Astrocyte (in vitro differentiated cells and primary cell): Measurements from ENCODE around the gene UBE2L3. TPM values are rescaled to one million over a fixed set of nuclear protein-coding genes. Genes with fewer than 3 reads are reported as not detected.
"Not testable (repeated sequence)": the region's sequence is repeated elsewhere in the genome, so short reads cannot be mapped to it uniquely, and the experiment has no call there.

Experiments used
- DNase-seq: peaks from one replicate; pipeline ENCODE4 v3.0.0-alpha.2; 2010; ENCODE audit warnings: low read depth
- FAIRE-seq: peaks from 2 replicates; lab custom pipeline; 2011; peaks lifted over from hg19 to GRCh38; lab: Jason Lieb, UNC
- H2AFZ ChIP-seq: 2 replicates; pipeline ENCODE4 v1.6.0; 2012; ENCODE audit warnings: low read depth, low read length, inconsistent platforms
- H3K27ac ChIP-seq: 2 replicates; pipeline ENCODE4 v1.5.1; 2011; ENCODE audit warnings: low read depth, low read length, inconsistent platforms
- H3K27me3 ChIP-seq: 2 replicates; pipeline ENCODE4 v1.6.0; 2011; ENCODE audit warnings: low read length, inconsistent platforms; ENCODE audit not compliant: insufficient read depth
- H3K36me3 ChIP-seq: 2 replicates; pipeline ENCODE4 v1.5.1; 2011; ENCODE audit warnings: low read length, inconsistent platforms; ENCODE audit not compliant: insufficient read depth
- H3K4me1 ChIP-seq: 2 replicates; pipeline ENCODE4 v1.5.1; 2011; ENCODE audit warnings: low read length, inconsistent platforms; ENCODE audit not compliant: insufficient read depth
- H3K4me2 ChIP-seq: 2 replicates; pipeline ENCODE4 v1.6.0; 2012; ENCODE audit warnings: low read length, inconsistent platforms
- H3K4me3 ChIP-seq: 2 replicates; pipeline ENCODE4 v1.5.1; 2011; ENCODE audit warnings: low read depth, mild to moderate bottlenecking, low read length, inconsistent platforms; ENCODE audit not compliant: insufficient read depth
- H3K79me2 ChIP-seq: 2 replicates; pipeline ENCODE4 v1.6.0; 2012; ENCODE audit warnings: mild to moderate bottlenecking, low read length, inconsistent platforms; ENCODE audit not compliant: insufficient read depth
- H3K9ac ChIP-seq: 2 replicates; pipeline ENCODE4 v1.6.0; 2012; ENCODE audit warnings: mild to moderate bottlenecking, low read length, inconsistent platforms
- H3K9me3 ChIP-seq: 2 replicates; pipeline ENCODE4 v1.5.1; 2012; ENCODE audit warnings: low read depth, mild to moderate bottlenecking, low read length, inconsistent platforms; ENCODE audit not compliant: insufficient read depth
- H4K20me1 ChIP-seq: 2 replicates; pipeline ENCODE4 v1.6.0; 2012; ENCODE audit warnings: low read length, inconsistent platforms; ENCODE audit not compliant: insufficient read depth
- H3K27ac Mint-ChIP-seq: one replicate; pipeline ENCODE4 v1.8.0; 2021; ENCODE audit warnings: mild to moderate bottlenecking, mixed read lengths; ENCODE audit not compliant: unreplicated experiment
- H3K27me3 Mint-ChIP-seq: one replicate; pipeline ENCODE4 v1.8.0; 2021; ENCODE audit warnings: low read depth, mixed read lengths; ENCODE audit not compliant: unreplicated experiment
- H3K36me3 Mint-ChIP-seq: one replicate; pipeline ENCODE4 v1.8.0; 2021; ENCODE audit warnings: low read depth, mixed read lengths; ENCODE audit not compliant: unreplicated experiment
- H3K4me1 Mint-ChIP-seq: one replicate; pipeline ENCODE4 v1.8.0; 2021; ENCODE audit warnings: low read depth, mixed read lengths; ENCODE audit not compliant: unreplicated experiment
- H3K4me3 Mint-ChIP-seq: one replicate; pipeline ENCODE4 v1.8.0; 2021; ENCODE audit warnings: mild to moderate bottlenecking, moderate library complexity, mixed read lengths; ENCODE audit not compliant: unreplicated experiment
- H3K9me3 Mint-ChIP-seq: one replicate; pipeline ENCODE4 v1.8.0; 2021; ENCODE audit warnings: mild to moderate bottlenecking, mixed read lengths; ENCODE audit not compliant: unreplicated experiment
- EZH2 ChIP-seq: IDR thresholded peaks from 2 replicates; pipeline ENCODE4 v1.6.1; 2012; ENCODE audit warnings: mild to moderate bottlenecking, low read length, inconsistent platforms; ENCODE audit not compliant: insufficient read depth
- total RNA-seq: library from RNA; stranded (reverse); gene quantifications from 2 replicates; pipeline ENCODE4 v1.2.1, GENCODE V29; 2021
- TF ChIP-seq, protein P1 (sequence below): IDR thresholded peaks from 2 replicates; pipeline ENCODE4 v1.5.1; 2011; ENCODE audit warnings: low read depth, mild to moderate bottlenecking, inconsistent platforms, low read length, moderate library complexity; ENCODE audit not compliant: insufficient read depth

Gene UBE2L3
- total RNA-seq, 1 donor from 2014 or later = 62.8 TPM

DNA sequence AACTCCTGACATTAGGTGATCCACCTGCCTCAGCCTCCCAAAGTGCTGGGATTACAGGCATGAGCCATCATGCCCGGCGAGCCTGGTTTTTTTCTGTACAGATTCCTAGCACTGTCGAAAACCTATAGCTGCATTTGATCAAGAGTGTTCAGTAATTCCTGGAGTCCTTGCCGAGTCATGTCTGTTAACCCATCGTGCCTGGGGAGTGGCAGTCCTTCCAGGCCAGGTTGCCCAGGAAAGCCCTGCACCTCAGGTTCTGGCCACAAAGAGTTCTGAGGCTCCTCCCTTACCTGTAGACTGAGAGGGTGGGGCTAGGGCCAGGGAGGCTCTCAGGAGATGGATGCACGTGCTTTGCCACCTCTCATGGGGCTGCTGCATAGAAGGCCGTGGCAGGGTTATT is 45.3 kb downstream of the UBE2L3 start:
- TF ChIP-seq EZH2 = no peak
- TF ChIP-seq, protein P1, sequence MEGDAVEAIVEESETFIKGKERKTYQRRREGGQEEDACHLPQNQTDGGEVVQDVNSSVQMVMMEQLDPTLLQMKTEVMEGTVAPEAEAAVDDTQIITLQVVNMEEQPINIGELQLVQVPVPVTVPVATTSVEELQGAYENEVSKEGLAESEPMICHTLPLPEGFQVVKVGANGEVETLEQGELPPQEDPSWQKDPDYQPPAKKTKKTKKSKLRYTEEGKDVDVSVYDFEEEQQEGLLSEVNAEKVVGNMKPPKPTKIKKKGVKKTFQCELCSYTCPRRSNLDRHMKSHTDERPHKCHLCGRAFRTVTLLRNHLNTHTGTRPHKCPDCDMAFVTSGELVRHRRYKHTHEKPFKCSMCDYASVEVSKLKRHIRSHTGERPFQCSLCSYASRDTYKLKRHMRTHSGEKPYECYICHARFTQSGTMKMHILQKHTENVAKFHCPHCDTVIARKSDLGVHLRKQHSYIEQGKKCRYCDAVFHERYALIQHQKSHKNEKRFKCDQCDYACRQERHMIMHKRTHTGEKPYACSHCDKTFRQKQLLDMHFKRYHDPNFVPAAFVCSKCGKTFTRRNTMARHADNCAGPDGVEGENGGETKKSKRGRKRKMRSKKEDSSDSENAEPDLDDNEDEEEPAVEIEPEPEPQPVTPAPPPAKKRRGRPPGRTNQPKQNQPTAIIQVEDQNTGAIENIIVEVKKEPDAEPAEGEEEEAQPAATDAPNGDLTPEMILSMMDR = no peak
- FAIRE-seq = no peak
- DNase-seq = no peak
- no peak overlapping the region for H2AFZ ChIP-seq
- H3K27ac ChIP-seq = no peak overlapping the region
- peaks cover 93% of the 10 kb centered on the region for H3K79me2 ChIP-seq
- no peak overlapping the region for H3K4me3 ChIP-seq
- H3K36me3 Mint-ChIP-seq = peaks cover 22% of the 10 kb centered on the region
- no peak overlapping the region for H3K4me3 Mint-ChIP-seq
- H3K36me3 ChIP-seq = peaks cover 11% of the 10 kb centered on the region
- H3K4me2 ChIP-seq = no peak overlapping the region
- no peak overlapping the region for H3K9ac ChIP-seq
- no peaks in the 10 kb centered on the region for H3K27me3 Mint-ChIP-seq
- H3K27me3 ChIP-seq = no peaks in the 10 kb centered on the region
- H3K4me1 Mint-ChIP-seq = peaks cover 2% of the 10 kb centered on the region
- no peaks in the 10 kb centered on the region for H3K9me3 ChIP-seq
- no peak overlapping the region for H3K27ac Mint-ChIP-seq
- no peaks in the 10 kb centered on the region for H3K4me1 ChIP-seq
- H4K20me1 ChIP-seq = peaks cover 88% of the 10 kb centered on the region
- H3K9me3 Mint-ChIP-seq = no peaks in the 10 kb centered on the region

DNA sequence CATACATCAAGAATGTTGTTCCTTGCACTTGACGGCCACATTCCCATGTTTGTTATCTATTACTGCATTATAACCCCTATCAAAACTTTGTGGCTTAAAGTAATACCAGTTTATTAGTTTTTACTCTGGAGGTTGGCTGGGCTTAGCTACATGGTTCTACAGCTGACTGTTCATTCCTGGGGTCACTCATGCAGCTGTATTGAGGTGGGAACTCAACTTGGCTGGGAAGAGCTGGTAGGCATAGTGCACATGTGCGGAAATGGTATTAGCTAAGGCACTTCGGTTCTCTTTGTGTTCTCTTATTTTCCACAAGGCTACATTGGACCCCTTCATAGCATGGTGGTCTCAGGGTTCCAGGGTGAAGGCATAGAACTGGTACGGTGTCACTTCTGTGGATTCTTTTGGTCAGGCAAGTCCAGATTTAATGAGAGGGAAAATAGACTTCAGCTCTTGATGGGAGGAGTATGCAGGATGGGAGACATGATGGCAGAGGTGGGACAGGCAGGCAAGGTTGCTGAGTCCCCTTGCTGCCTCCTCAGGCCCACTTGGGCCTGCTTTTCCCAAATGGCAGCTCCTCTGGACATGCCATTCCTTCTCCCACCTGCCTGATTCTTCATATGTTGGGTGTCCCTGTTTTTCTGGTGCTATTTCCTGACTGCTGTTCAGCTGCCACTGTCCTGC is 46.2 kb downstream of the UBE2L3 start:
- no peak for DNase-seq
- H3K4me1 Mint-ChIP-seq = peaks cover 2% of the 10 kb centered on the region
- H3K4me1 ChIP-seq = no peaks in the 10 kb centered on the region
- H2AFZ ChIP-seq = no peak overlapping the region
- no peaks in the 10 kb centered on the region for H3K9me3 Mint-ChIP-seq
- no peak overlapping the region for H3K9ac ChIP-seq
- H3K27me3 ChIP-seq = no peaks in the 10 kb centered on the region
- H3K4me3 ChIP-seq = no peak overlapping the region
- H3K27ac Mint-ChIP-seq = no peak overlapping the region
- H3K79me2 ChIP-seq = peaks cover 92% of the 10 kb centered on the region
- H3K27me3 Mint-ChIP-seq = no peaks in the 10 kb centered on the region
- H3K27ac ChIP-seq = no peak overlapping the region
- H3K36me3 ChIP-seq = peaks cover 11% of the 10 kb centered on the region
- peaks cover 86% of the 10 kb centered on the region for H4K20me1 ChIP-seq
- peaks cover 22% of the 10 kb centered on the region for H3K36me3 Mint-ChIP-seq
- no peak overlapping the region for H3K4me3 Mint-ChIP-seq
- H3K4me2 ChIP-seq = no peak overlapping the region
- TF ChIP-seq, protein P1 = no peak
- no peak for TF ChIP-seq EZH2
- FAIRE-seq = no peak
- no peaks in the 10 kb centered on the region for H3K9me3 ChIP-seq

DNA sequence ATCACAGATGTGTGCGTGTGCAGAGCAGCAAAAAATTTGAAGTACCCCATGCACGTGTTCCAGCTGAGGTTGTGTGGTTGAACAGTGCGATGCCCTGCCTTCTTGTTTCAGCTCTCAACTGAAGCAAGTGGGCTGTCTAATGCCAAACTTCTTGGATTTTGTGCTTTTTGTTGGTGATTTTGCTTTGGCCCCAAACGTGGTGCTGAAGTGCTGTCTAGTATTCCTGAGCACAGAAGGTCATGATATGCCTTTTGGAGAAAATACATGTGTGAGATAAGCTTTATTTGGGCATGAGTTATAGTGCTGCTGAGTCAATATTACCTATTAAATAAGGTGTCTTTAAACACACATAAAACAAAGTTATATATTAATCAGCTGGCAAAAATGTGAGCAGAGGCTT is 48.2 kb downstream of the UBE2L3 start:
- Histone ChIP-seq H2AFZ (no peak overlapping the region), H3K27me3 (no peaks in the 10 kb centered on the region), H3K9me3 (no peaks in the 10 kb centered on the region), H3K4me3 (no peak overlapping the region), H3K27ac (no peak overlapping the region), H3K79me2 (peaks cover 92% of the 10 kb centered on the region), H3K9ac (no peak overlapping the region), H3K4me1 (no peaks in the 10 kb centered on the region), H3K36me3 (peaks cover 11% of the 10 kb centered on the region), H4K20me1 (peaks cover 87% of the 10 kb centered on the region), H3K4me2 (no peak overlapping the region)
- DNase-seq (no peak), FAIRE-seq (no peak)
- peaks cover 13% of the 10 kb centered on the region for H3K4me1 Mint-ChIP-seq
- no peak overlapping the region for H3K27ac Mint-ChIP-seq
- no peaks in the 10 kb centered on the region for H3K9me3 Mint-ChIP-seq
- no peak for TF ChIP-seq EZH2
- TF ChIP-seq, protein P1 = no peak
- peaks cover 24% of the 10 kb centered on the region for H3K36me3 Mint-ChIP-seq
- no peak overlapping the region for H3K4me3 Mint-ChIP-seq
- no peaks in the 10 kb centered on the region for H3K27me3 Mint-ChIP-seq

DNA sequence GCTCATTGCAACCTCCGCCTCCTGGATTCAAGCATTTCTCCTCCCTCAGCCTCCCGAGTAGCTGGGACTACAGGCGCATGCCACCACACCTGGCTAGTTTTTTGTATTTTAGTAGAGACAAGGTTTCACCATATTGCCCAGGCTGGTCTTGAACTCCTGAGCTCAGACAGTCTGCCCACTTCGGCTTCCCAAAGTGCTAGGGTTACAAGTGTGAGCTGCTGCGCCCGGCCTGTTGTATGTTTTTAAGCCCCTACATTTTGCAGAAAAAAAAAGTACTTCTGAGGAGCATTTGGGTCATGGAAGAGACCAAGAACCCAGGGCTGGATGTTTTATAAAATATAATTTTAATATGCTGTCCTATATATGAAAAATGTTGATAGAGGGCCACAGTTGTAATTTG is 49.8 kb downstream of the UBE2L3 start:
- peaks cover 23% of the 10 kb centered on the region for H3K36me3 Mint-ChIP-seq
- not testable (repeated sequence) for H3K27me3 ChIP-seq, H3K27ac ChIP-seq, H3K4me1 ChIP-seq, H3K27ac Mint-ChIP-seq, H3K36me3 ChIP-seq, H3K27me3 Mint-ChIP-seq, DNase-seq, FAIRE-seq, H3K4me2 ChIP-seq, H3K4me3 Mint-ChIP-seq, H3K9me3 Mint-ChIP-seq, H3K9ac ChIP-seq, H2AFZ ChIP-seq, H3K9me3 ChIP-seq, H3K4me3 ChIP-seq
- Histone ChIP-seq H4K20me1 (peaks cover 87% of the 10 kb centered on the region), H3K79me2 (peaks cover 92% of the 10 kb centered on the region)
- H3K4me1 Mint-ChIP-seq = peaks cover 18% of the 10 kb centered on the region
